ENCODE measurements around the gene EFNA5. TPM values are rescaled to one million over a fixed set of nuclear protein-coding genes. Genes with fewer than 3 reads are reported as not detected.

The EFNA5 gene
- total RNA-seq, 6 experiments from 2014 or later: 0.26 TPM; not detected in 5

DNA sequence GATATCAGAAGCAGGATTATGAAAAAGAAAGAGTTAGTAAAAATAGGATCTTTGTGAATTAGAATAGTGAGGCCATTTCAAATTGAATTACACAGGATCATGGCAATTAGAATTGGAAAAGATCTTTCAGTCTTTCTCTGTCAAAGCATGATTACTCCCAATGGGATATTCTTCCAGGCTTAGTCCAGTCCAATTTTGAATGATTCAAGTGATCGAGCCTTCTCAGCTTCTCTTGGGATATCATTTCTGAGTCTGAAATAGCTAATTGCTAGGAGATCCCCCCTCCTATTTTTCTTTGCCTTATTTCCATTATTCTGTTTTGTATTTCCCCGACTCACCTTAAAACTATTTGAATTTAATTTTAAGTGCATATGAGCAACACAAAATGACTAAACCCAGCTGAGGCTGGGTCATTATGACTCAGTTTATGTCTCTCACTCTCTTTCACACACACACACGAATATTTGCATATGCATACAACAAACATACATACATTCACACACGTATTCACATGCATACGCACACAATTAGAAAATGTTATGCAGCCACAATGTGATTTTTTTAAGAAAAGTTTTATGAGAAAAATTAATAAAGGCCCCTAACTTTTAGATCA, 34.8 kb upstream of the EFNA5 start:
- no peak overlapping the region for H3K4me3 Mint-ChIP-seq

GRCh38 chr5:107704681-107705401, 34.1 kb upstream of the EFNA5 start:
- TF ChIP-seq, protein P1, sequence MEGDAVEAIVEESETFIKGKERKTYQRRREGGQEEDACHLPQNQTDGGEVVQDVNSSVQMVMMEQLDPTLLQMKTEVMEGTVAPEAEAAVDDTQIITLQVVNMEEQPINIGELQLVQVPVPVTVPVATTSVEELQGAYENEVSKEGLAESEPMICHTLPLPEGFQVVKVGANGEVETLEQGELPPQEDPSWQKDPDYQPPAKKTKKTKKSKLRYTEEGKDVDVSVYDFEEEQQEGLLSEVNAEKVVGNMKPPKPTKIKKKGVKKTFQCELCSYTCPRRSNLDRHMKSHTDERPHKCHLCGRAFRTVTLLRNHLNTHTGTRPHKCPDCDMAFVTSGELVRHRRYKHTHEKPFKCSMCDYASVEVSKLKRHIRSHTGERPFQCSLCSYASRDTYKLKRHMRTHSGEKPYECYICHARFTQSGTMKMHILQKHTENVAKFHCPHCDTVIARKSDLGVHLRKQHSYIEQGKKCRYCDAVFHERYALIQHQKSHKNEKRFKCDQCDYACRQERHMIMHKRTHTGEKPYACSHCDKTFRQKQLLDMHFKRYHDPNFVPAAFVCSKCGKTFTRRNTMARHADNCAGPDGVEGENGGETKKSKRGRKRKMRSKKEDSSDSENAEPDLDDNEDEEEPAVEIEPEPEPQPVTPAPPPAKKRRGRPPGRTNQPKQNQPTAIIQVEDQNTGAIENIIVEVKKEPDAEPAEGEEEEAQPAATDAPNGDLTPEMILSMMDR (IDR thresholded peaks at IDR 0.05): no peak
- Mint-ChIP-seq H3K27ac (no peak overlapping the region), H3K27me3 (ENCODE audit: insufficient read depth) (no peaks in the 10 kb centered on the region), H3K9me3 (peaks cover 24% of the 10 kb centered on the region), H3K4me1 (ENCODE audit: low read depth) (no peaks in the 10 kb centered on the region), H3K36me3 (ENCODE audit: low read depth) (no peaks in the 10 kb centered on the region), H3K4me3 (no peak overlapping the region)
- no peak for DNase-seq

More for the DNA sequence above, 34.8 kb upstream of the EFNA5 start:
- Mint-ChIP-seq H3K4me1 (ENCODE audit: low read depth) (no peaks in the 10 kb centered on the region), H3K9me3 (peaks cover 24% of the 10 kb centered on the region), H3K36me3 (ENCODE audit: low read depth) (no peaks in the 10 kb centered on the region), H3K27me3 (ENCODE audit: insufficient read depth) (no peaks in the 10 kb centered on the region), H3K27ac (no peak overlapping the region)
- TF ChIP-seq, protein P1 (IDR thresholded peaks at IDR 0.05): no peak
- DNase-seq: no peak

DNA sequence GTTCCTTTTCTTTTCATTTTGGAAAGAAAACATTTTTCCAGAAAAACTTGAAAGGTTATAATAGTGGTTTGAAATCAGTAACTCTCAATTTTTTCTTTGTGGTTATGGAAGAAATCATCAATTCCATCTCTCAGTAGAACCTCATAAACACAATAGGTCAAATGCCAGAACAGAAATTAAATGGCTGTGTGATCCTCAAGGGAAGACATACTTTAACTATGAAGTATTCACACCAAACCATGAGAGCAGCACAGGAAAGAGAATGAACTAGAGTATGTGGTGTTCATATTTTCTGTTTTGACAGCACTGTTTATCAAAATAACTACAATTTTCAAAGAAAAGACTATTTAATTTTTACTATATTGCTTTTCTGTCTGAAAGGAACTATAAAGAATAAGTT, 29.7 kb upstream of the EFNA5 start:
- H3K36me3 Mint-ChIP-seq (ENCODE audit: low read depth): no peaks in the 10 kb centered on the region
- TF ChIP-seq, protein P1 (IDR thresholded peaks at IDR 0.05): no peak
- H3K4me3 Mint-ChIP-seq: no peak overlapping the region
- no peaks in the 10 kb centered on the region; the same call in 1 of the 2 replicates for H3K27me3 Mint-ChIP-seq (ENCODE audit: insufficient read depth)
- no peaks in the 10 kb centered on the region for H3K4me1 Mint-ChIP-seq (ENCODE audit: low read depth)
- peaks cover 21% of the 10 kb centered on the region for H3K9me3 Mint-ChIP-seq
- DNase-seq: no peak
- no peak overlapping the region for H3K27ac Mint-ChIP-seq

GRCh38 chr5:107699425-107699824, 28.7 kb upstream of the EFNA5 start:
- Mint-ChIP-seq H3K27me3 (ENCODE audit: insufficient read depth) (no peaks in the 10 kb centered on the region; the same call in 1 of the 2 replicates), H3K4me3 (no peak overlapping the region), H3K9me3 (peaks cover 26% of the 10 kb centered on the region), H3K4me1 (ENCODE audit: low read depth) (no peaks in the 10 kb centered on the region), H3K36me3 (ENCODE audit: low read depth) (no peaks in the 10 kb centered on the region), H3K27ac (no peak overlapping the region)
- TF ChIP-seq, protein P1 (IDR thresholded peaks at IDR 0.05): no peak
- DNase-seq: no peak

DNA sequence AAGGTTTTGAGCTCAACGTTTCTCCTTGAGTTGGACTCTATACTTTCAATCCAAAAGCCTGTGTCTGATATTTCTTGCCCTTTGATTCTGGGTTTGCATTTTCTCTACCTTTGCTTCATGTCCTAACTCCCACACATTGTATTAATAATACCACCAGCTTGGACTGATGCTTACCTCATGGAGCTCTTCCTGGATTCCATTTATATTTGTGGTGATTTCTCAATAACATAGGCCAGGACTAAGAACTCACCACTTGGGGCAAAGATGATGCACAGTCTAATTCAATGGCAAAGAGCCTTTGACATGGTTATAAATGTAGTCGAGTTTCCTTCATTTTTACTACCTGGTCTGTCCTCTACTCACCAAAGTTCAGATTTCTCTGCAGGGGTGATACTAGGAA, 27.5 kb upstream of the EFNA5 start:
- DNase-seq: no peak
- Mint-ChIP-seq H3K9me3 (peaks cover 33% of the 10 kb centered on the region), H3K4me1 (ENCODE audit: low read depth) (no peaks in the 10 kb centered on the region), H3K36me3 (ENCODE audit: low read depth) (no peaks in the 10 kb centered on the region), H3K4me3 (no peak overlapping the region), H3K27me3 (ENCODE audit: insufficient read depth) (no peaks in the 10 kb centered on the region; the same call in 1 of the 2 replicates), H3K27ac (no peak overlapping the region)
- TF ChIP-seq, protein P1 (IDR thresholded peaks at IDR 0.05): no peak
